ENCODE data around the gene PLXNA4.

The PLXNA4 gene

GRCh38 chr7:132475037-132475668 is 101.1 kb downstream of the PLXNA4 start:
- no peak for DNase-seq (ENCODE audit: low read depth in 2 of 2)

- DNase-seq (ENCODE audit: low read depth in 2 of 2): no peak
Observed at GRCh38 chr7:132472463-132473120, 103.7 kb downstream of the PLXNA4 start.

- no peak for DNase-seq (ENCODE audit: low read depth in 2 of 2)
Observed at GRCh38 chr7:132471515-132471914, 104.8 kb downstream of the PLXNA4 start.

GRCh38 chr7:132469681-132470080 is 106.6 kb downstream of the PLXNA4 start:
- DNase-seq (ENCODE audit: low read depth in 2 of 2): no peak

GRCh38 chr7:132469264-132469663 is 107.0 kb downstream of the PLXNA4 start:
- no peak for DNase-seq (ENCODE audit: low read depth in 2 of 2)

- DNase-seq (ENCODE audit: low read depth in 2 of 2): no peak
Observed at GRCh38 chr7:132466367-132466766, 109.9 kb downstream of the PLXNA4 start.

- DNase-seq (ENCODE audit: low read depth in 2 of 2): no peak
Observed at GRCh38 chr7:132465516-132465915, 110.8 kb downstream of the PLXNA4 start.

GRCh38 chr7:132464740-132465139 is 111.5 kb downstream of the PLXNA4 start:
- no peak for DNase-seq (ENCODE audit: low read depth in 2 of 2)

GRCh38 chr7:132463922-132464321 is 112.3 kb downstream of the PLXNA4 start:
- DNase-seq (ENCODE audit: low read depth in 2 of 2): no peak

GRCh38 chr7:132462478-132462877 is 113.8 kb downstream of the PLXNA4 start:
- no peak for DNase-seq (ENCODE audit: low read depth in 2 of 2)

GRCh38 chr7:132461032-132461592 is 115.2 kb downstream of the PLXNA4 start:
- DNase-seq (ENCODE audit: low read depth in 2 of 2): no peak

GRCh38 chr7:132458729-132459128 is 117.5 kb downstream of the PLXNA4 start:
- no peak for DNase-seq (ENCODE audit: low read depth in 2 of 2)

GRCh38 chr7:132457658-132458057 is 118.6 kb downstream of the PLXNA4 start:
- no peak for DNase-seq (ENCODE audit: low read depth in 2 of 2)

GRCh38 chr7:132456418-132456817 is 119.9 kb downstream of the PLXNA4 start:
- DNase-seq (ENCODE audit: low read depth in 2 of 2): no peak

GRCh38 chr7:132455378-132455777 is 120.9 kb downstream of the PLXNA4 start:
- no peak for DNase-seq (ENCODE audit: low read depth in 2 of 2)

GRCh38 chr7:132453826-132454225 is 122.4 kb downstream of the PLXNA4 start:
- DNase-seq (ENCODE audit: low read depth in 2 of 2): no peak

GRCh38 chr7:132451161-132451560 is 125.1 kb downstream of the PLXNA4 start:
- no peak for DNase-seq (ENCODE audit: low read depth in 2 of 2)

- DNase-seq (ENCODE audit: low read depth in 2 of 2): no peak
Observed at GRCh38 chr7:132450696-132451095, 125.6 kb downstream of the PLXNA4 start.

- DNase-seq (ENCODE audit: low read depth in 2 of 2): peak in 1 of 2 donors; percentile 36
Observed at GRCh38 chr7:132450188-132450587, 126.1 kb downstream of the PLXNA4 start.

- DNase-seq (ENCODE audit: low read depth in 2 of 2): no peak
Observed at GRCh38 chr7:132446666-132447278, 129.5 kb downstream of the PLXNA4 start.

GRCh38 chr7:132446260-132446659 is 130.0 kb downstream of the PLXNA4 start:
- DNase-seq (ENCODE audit: low read depth in 2 of 2): no peak

GRCh38 chr7:132443761-132444520 is 132.3 kb downstream of the PLXNA4 start:
- no peak for DNase-seq (ENCODE audit: low read depth in 2 of 2)
